ENCODE results near the gene GRM7. TPM values are rescaled to one million over a fixed set of nuclear protein-coding genes. Genes with fewer than 3 reads are reported as not detected.

GRM7 gene
- total and polyA plus RNA-seq, 2 donors (not counting 1 experiment from before 2014, with no cell fraction given) = not detected

DNA sequence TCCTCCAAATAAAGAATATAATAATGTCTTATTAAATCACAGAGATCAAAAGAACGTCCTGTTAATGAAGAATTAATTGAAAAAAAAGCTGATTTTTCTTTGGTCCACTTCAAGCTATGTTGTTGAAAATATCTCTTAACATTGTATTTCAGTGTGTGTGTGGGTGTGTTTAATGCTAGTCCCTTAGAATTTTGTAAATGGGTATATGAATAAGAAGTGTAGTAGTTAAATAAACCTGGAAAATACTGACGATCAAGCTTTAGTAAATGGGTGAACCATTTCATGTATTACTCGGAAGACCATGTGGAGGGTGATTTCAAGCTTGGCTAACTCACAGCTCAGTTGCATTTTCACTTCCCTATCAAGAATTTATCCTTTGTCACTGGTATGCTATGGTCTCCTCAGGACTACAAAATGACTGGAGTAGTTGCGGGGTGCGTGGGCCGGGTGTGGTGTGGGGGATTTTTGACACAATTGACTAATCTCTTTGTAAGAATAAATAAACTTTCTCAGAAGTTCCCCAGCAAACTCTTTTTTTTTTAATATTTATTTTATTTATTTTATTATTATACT lies 586.4 kb downstream of the GRM7 start:
- H3K9ac ChIP-seq (ENCODE audit: low read length) = no peak overlapping the region
- Mint-ChIP-seq H3K4me3 (no peak overlapping the region), H3K9me3 (ENCODE audit: insufficient read depth) (no peaks in the 10 kb centered on the region), H3K4me1 (no peaks in the 10 kb centered on the region), H3K27ac (no peak overlapping the region), H3K27me3 (no peaks in the 10 kb centered on the region)
- no peak for DNase-seq
- intact Hi-C loops (cut with micrococcal nuclease) = no loop called here
- H3K9me3 ChIP-seq (ENCODE audit: control extremely low read depth in 1 of 3, control insufficient read depth in 2 of 3, insufficient read depth in 1 of 3, low read length in 2 of 3) = peaks cover 0 to 1% (median 0%) of the 10 kb centered on the region in 3 donors
- H3K36me3 ChIP-seq (replicated peaks in 1 of 2; ENCODE audit: control extremely low read depth in 1 of 2, control insufficient read depth in 1 of 2, extremely low read depth in 1 of 2, insufficient read depth in 2 of 2, low read length in 1 of 2) = no peaks in the 10 kb centered on the region
- no peaks in the 10 kb centered on the region for H3K4me1 ChIP-seq (ENCODE audit: control insufficient read depth in 2 of 2, insufficient read depth in 2 of 2, low read length in 2 of 2)
- WGBS (ENCODE audit: insufficient coverage) = no CpG with 5 or more reads among the region's 6 CpGs
- no peak overlapping the region for H3K4me3 ChIP-seq (ENCODE audit: control extremely low read depth in 1 of 5, extremely low read depth in 1 of 5, insufficient read depth in 1 of 5, low read depth in 2 of 5, low read length in 4 of 5)
- ChIA-PET CTCF (no interaction called here), POLR2A (no interaction called here)
- H3K79me2 ChIP-seq (ENCODE audit: control insufficient read depth, insufficient read depth, low read length) = no peaks in the 10 kb centered on the region
- H3K4me2 ChIP-seq (replicated peaks; ENCODE audit: low read depth, low read length, poor library complexity, severe bottlenecking) = no peak overlapping the region
- H4K20me1 ChIP-seq (ENCODE audit: control insufficient read depth, insufficient read depth, low read length, poor library complexity, severe bottlenecking) = no peaks in the 10 kb centered on the region
- H2AFZ ChIP-seq (ENCODE audit: insufficient read depth, low read depth, low read length, poor library complexity, severe bottlenecking) = no peak overlapping the region
- no peak for TF ChIP-seq EZH2 (IDR thresholded peaks at IDR 0.05; ENCODE audit: borderline replicate concordance, insufficient read depth, low read depth, low read length, poor library complexity, severe bottlenecking)
- TF ChIP-seq, protein P1, sequence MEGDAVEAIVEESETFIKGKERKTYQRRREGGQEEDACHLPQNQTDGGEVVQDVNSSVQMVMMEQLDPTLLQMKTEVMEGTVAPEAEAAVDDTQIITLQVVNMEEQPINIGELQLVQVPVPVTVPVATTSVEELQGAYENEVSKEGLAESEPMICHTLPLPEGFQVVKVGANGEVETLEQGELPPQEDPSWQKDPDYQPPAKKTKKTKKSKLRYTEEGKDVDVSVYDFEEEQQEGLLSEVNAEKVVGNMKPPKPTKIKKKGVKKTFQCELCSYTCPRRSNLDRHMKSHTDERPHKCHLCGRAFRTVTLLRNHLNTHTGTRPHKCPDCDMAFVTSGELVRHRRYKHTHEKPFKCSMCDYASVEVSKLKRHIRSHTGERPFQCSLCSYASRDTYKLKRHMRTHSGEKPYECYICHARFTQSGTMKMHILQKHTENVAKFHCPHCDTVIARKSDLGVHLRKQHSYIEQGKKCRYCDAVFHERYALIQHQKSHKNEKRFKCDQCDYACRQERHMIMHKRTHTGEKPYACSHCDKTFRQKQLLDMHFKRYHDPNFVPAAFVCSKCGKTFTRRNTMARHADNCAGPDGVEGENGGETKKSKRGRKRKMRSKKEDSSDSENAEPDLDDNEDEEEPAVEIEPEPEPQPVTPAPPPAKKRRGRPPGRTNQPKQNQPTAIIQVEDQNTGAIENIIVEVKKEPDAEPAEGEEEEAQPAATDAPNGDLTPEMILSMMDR (IDR thresholded peaks at IDR 0.05) = no peak
- ATAC-seq (ENCODE audit: low read depth) = no peak
- no peaks in the 10 kb centered on the region for H3K27me3 ChIP-seq (replicated peaks in 1 of 4; ENCODE audit: control extremely low read depth in 1 of 4, control insufficient read depth in 3 of 4, insufficient read depth in 4 of 4, low read length in 3 of 4)
- H3K27ac ChIP-seq (ENCODE audit: low read length in 2 of 2) = no peak overlapping the region

DNA sequence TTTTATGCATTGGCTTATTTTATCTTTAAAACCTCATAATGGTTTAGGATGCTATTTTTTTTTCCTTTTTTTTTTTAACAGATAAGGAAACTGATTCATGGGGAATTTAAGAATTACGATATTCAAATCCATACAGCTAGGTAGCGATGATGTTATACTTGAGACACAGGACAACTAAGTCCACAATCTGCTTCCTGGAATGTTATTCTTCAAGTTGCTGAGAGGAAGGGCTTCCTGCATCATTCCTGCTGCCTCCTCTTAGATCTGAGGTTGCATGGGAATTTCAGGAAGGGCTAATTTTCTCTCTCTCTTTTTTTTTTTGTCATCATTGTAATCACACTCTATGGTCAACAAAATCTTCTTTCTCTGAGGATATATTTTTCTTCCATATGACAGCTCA lies 595.5 kb downstream of the GRM7 start:
- ChIA-PET POLR2A (no interaction called here), CTCF (no interaction called here)
- Histone ChIP-seq H3K9ac (ENCODE audit: low read length) (no peak overlapping the region), H3K79me2 (ENCODE audit: control insufficient read depth, insufficient read depth, low read length) (no peaks in the 10 kb centered on the region), H3K4me3 (ENCODE audit: control extremely low read depth in 1 of 5, extremely low read depth in 1 of 5, insufficient read depth in 1 of 5, low read depth in 2 of 5, low read length in 4 of 5) (no peak overlapping the region), H3K36me3 (replicated peaks in 1 of 2; ENCODE audit: control extremely low read depth in 1 of 2, control insufficient read depth in 1 of 2, extremely low read depth in 1 of 2, insufficient read depth in 2 of 2, low read length in 1 of 2) (no peaks in the 10 kb centered on the region), H3K27ac (ENCODE audit: low read length in 2 of 2) (no peak overlapping the region), H3K27me3 (replicated peaks in 1 of 4; ENCODE audit: control extremely low read depth in 1 of 4, control insufficient read depth in 3 of 4, insufficient read depth in 4 of 4, low read length in 3 of 4) (no peaks in the 10 kb centered on the region), H3K9me3 (ENCODE audit: control extremely low read depth in 1 of 3, control insufficient read depth in 2 of 3, insufficient read depth in 1 of 3, low read length in 2 of 3) (no peaks in the 10 kb centered on the region), H2AFZ (ENCODE audit: insufficient read depth, low read depth, low read length, poor library complexity, severe bottlenecking) (no peak overlapping the region), H3K4me1 (ENCODE audit: control insufficient read depth in 2 of 2, insufficient read depth in 2 of 2, low read length in 2 of 2) (no peaks in the 10 kb centered on the region), H3K4me2 (replicated peaks; ENCODE audit: low read depth, low read length, poor library complexity, severe bottlenecking) (no peak overlapping the region), H4K20me1 (ENCODE audit: control insufficient read depth, insufficient read depth, low read length, poor library complexity, severe bottlenecking) (no peaks in the 10 kb centered on the region)
- no peaks in the 10 kb centered on the region for H3K4me1 Mint-ChIP-seq
- H3K27ac Mint-ChIP-seq = no peak overlapping the region
- H3K9me3 Mint-ChIP-seq (ENCODE audit: insufficient read depth) = peaks cover 5% of the 10 kb centered on the region
- DNase-seq (no peak), ATAC-seq (ENCODE audit: low read depth) (no peak)
- H3K27me3 Mint-ChIP-seq = no peaks in the 10 kb centered on the region
- H3K4me3 Mint-ChIP-seq = no peak overlapping the region
- intact Hi-C loops (cut with micrococcal nuclease) = no loop called here
- TF ChIP-seq, protein P1 (IDR thresholded peaks at IDR 0.05) = no peak
- no peak for TF ChIP-seq EZH2 (IDR thresholded peaks at IDR 0.05; ENCODE audit: borderline replicate concordance, insufficient read depth, low read depth, low read length, poor library complexity, severe bottlenecking)
- WGBS (ENCODE audit: insufficient coverage) = no CpG with 5 or more reads among the region's 2 CpGs
